Lower leg skin (tissue), 4 donors: Measurements from ENCODE around the gene ICA1. TPM values are rescaled to one million over a fixed set of nuclear protein-coding genes. Genes with fewer than 3 reads are reported as not detected.

ENCODE experiments used
- DNase-seq, 2 donors: peaks; one replicate each; pipeline ENCODE4 v3.0.0-alpha.2; 2019; ENCODE audit warnings: low spot score in 2 of 2
- H3K4me3 ChIP-seq: fragments of 200-600 bp; sonication (generic); 2 replicates; pipeline ENCODE4 v1.5.1; 2017; ENCODE audit warnings: mild to moderate bottlenecking, low read depth; ENCODE audit not compliant: poor library complexity, severe bottlenecking
- CTCF ChIP-seq, 3 donors: fragments of 450-650 bp; IDR thresholded peaks; one replicate each; pipeline ENCODE4 v1.5.1; 2016; ENCODE audit warnings: antibody characterized with exemption in 3 of 3, mild to moderate bottlenecking in 3 of 3, moderate library complexity in 2 of 3
- POLR2A ChIP-seq, 2 donors: fragments of 450-650 bp; IDR thresholded peaks; one replicate each; pipeline ENCODE4 v1.6.1; 2016 to 2017; ENCODE audit warnings: antibody characterized with exemption in 2 of 2, mild to moderate bottlenecking in 1 of 2, moderate library complexity in 1 of 2
- WGBS, 2 donors: methylation state at CpG; one replicate each; pipeline ENCODE4 v1.1.5; 2018; 5-methylcytosine and 5-hydroxymethylcytosine counted together
- intact Hi-C: fragments of 100-400 bp; cut with DNase I; formaldehyde crosslinking; loops from one replicate; pipeline ENCODE4 v1.15.0; 2023; ENCODE audit warnings: low total_unique reads
- total RNA-seq, 4 donors: library from RNA; depleted of rRNA; stranded (reverse); fragments of >200 nt; gene quantifications; one replicate each; pipeline ENCODE4 v1.1.0, GENCODE V29; 2016

Gene ICA1
- total RNA-seq, 4 donors from 2014 or later, result 12.8 to 33.6 (median 18.4) TPM

GRCh38 chr7:8084836-8085235, 177.1 kb downstream of the ICA1 start:
- TF ChIP-seq POLR2A (IDR thresholded peaks at IDR 0.05), result no peak
- TF ChIP-seq CTCF (IDR thresholded peaks at IDR 0.05), result no peak
- no peak for DNase-seq
- no peak overlapping the region for H3K4me3 ChIP-seq
- intact Hi-C loops, result no loop called here
- 87 to 90% methylated on average over 5 of the region's 5 CpGs for WGBS, 2 donors

GRCh38 chr7:8082762-8083161, 179.2 kb downstream of the ICA1 start:
- 95 to 97% methylated on average over 2 of the region's 2 CpGs for WGBS, 2 donors
- intact Hi-C loops, result no loop called here
- TF ChIP-seq POLR2A (IDR thresholded peaks at IDR 0.05) (no peak), CTCF (IDR thresholded peaks at IDR 0.05) (no peak)
- DNase-seq, result no peak
- no peak overlapping the region for H3K4me3 ChIP-seq

GRCh38 chr7:8078418-8078817, 183.5 kb downstream of the ICA1 start:
- no peak overlapping the region for H3K4me3 ChIP-seq
- no peak for DNase-seq
- intact Hi-C loops, result loop anchor here (10.0 kb wide), 1 partner anchor 1234 kb away; no protein-coding TSS in a partner anchor
- no peak for TF ChIP-seq CTCF (IDR thresholded peaks at IDR 0.05)
- TF ChIP-seq POLR2A (IDR thresholded peaks at IDR 0.05), result no peak

DNA sequence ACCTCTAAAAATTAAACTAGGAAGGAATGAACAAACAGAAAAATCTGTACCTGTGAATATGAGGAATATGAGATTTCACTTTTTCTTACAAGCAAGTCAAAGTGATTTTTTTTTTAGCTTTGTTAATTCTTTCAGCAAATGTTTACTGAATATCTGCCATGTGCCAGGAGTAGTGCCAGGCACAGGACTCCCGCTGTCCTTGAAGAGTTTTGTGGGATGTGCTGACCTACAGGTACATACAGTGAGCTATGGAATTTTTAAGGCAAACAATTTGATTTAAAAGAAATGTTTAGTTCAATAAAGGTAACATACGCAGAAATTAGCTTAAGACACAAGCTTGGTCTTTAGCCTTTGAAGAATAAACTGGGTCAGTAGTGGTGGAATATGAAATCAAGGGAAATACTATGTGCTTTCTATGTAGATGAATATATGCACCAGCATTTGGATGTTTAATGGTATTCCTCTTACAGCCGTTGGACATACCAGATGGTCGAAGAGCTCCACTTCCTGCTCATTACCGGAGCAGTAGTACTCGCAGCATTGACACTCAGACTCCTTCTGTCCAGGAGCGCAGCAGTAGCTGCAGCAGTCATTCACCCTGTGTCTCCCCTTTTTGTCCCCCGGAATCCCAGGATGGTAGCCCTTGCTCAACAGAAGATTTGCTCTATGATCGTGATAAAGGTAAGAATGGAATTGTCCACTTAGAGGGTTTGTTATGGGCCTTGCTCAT, 191.4 kb downstream of the ICA1 start:
- TF ChIP-seq CTCF (IDR thresholded peaks at IDR 0.05) (no peak), POLR2A (IDR thresholded peaks at IDR 0.05) (no peak)
- no peak overlapping the region for H3K4me3 ChIP-seq
- 90 to 93% methylated on average over 9 of the region's 9 CpGs for WGBS, 2 donors
- intact Hi-C loops, result loop anchor here (10.0 kb wide), 1 partner anchor 1226 kb away; no protein-coding TSS in a partner anchor
- DNase-seq, result no peak

- no peak overlapping the region for H3K4me3 ChIP-seq
- DNase-seq, result no peak
- 86 to 88% methylated on average over 12 of the region's 12 CpGs for WGBS, 2 donors
- intact Hi-C loops, result no loop called here
- TF ChIP-seq CTCF (IDR thresholded peaks at IDR 0.05) (no peak), POLR2A (IDR thresholded peaks at IDR 0.05) (no peak)
These were observed 192.9 kb downstream of the ICA1 start for GRCh38 chr7:8068892-8069686.
